Stimulated activated CD4-positive, alpha-beta T cell treated with anti-CD3 and anti-CD28 coated beads, Interleukin-15, amount 100 ng/mL, for 24 hours (primary cell): ENCODE measurements around the gene OR6B1.

Experiments used
- DNase-seq: peaks from one replicate; pipeline ENCODE4 v3.0.0-alpha.2; 2020

OR6B1 gene

GRCh38 chr7:144000020-144000419, at the start of gene OR6B1:
OR6B1 (plus strand) TSS chr7:144000320; CDS start chr7:144003997, 3,677 bp downstream.
- DNase-seq, result no peak

DNA sequence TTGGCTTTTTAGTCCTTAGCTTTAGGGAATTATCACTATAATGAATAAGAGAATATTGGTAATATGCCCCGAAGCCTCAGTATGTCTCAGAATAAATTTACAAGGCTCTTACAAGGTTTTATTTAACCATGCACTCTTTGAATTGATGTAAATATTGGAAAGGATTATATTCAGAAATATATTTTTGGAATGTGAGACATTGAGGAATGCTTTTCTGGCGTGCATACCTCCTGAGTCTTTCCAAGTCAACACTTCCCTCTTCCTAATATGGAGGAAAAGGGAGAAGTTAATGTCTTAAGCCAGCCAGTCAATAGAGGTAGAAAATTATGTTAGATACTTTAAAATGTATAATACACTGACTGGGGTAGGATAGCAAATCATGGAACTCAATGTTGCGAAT, 46.7 kb upstream of the OR6B1 start:
- DNase-seq, result no peak

- DNase-seq, result no peak
Observed at GRCh38 chr7:143954135-143954534, 46.0 kb upstream of the OR6B1 start.

GRCh38 chr7:143954544-143954943, 45.6 kb upstream of the OR6B1 start, which contains the start of gene OR2F1:
OR2F1 (plus strand) TSS chr7:143954844; CDS start chr7:143959971, 5,127 bp downstream.
- DNase-seq, result no peak

DNA sequence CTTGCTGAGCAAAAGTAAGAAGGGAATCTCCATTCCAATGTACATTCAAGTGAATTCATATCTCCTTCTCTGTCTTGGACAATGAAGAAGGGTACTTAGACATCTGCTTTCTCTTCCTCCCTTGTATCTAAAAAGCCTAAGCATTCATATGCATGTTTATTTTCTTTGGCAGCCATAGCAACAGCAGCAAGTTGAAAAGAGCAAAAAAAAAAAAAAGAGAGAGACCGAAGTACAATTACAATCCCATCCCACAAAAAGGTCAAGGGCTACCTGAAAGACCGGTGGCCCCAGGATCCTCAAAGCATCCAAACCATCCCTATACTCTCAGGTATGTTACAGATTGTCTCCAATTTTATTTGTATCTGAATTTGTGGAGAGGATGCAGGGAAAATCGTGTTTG, 41.3 kb upstream of the OR6B1 start:
- DNase-seq, result no peak

GRCh38 chr7:143960813-143961610, 39.1 kb upstream of the OR6B1 start:
- no peak for DNase-seq

DNA sequence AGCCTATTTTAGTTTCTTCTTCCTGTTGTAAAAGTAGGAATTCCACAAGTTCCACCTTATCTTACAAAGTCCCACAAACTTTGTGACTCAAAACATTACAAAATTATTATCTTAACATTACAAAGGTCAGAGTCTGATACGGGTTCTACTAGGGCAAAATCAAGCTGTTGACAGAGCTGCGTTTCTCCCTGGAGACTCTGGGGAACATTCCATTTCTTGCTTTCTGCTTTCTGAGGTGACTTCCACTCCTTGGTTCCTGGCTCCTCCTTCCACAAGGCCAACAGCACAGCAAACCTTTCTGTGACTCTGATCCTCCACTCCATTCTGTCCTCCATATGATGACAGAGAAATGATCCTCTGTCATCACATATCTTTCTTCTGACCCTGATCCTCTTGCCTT, 34.8 kb upstream of the OR6B1 start:
- no peak for DNase-seq

DNA sequence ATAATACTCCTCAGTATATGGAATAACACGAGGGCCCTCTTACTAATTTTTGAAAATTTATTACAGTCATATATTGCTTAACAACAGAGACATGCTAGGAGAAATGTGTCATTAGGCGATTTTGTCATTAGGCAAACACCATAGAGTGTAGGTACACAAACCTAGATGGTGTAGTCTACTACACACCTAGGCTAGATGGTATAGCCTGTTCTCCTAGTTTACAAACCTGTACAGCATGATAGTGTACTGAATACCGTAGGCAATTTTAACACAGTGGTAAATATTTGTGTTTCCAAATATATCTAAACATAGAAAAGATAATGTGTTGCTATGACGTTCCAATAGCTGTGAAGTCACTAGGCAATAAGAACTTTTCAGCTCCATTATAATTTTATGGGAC, 32.7 kb upstream of the OR6B1 start:
- DNase-seq, result no peak

- DNase-seq, result no peak
Observed at GRCh38 chr7:143973870-143974416, 26.2 kb upstream of the OR6B1 start.

DNA sequence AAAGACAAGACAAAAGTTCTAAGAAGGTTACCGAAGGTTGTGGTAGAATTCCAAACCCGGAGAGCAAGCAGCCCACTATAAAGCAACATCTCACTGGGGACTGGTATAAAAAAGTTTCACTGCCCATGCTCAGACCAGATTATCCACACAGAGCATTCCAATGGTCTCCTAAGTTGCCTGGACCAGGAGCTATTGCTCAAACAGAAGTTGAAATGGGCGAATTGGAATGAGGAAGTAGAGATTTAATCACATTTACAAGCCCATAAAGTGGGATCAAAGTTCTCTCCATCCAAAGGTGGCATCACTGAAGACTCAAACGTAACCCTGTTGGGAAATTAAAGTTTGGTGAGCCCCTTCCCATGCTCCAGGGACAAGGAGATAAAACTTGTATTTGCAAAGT, 25.7 kb upstream of the OR6B1 start:
- no peak for DNase-seq

DNA sequence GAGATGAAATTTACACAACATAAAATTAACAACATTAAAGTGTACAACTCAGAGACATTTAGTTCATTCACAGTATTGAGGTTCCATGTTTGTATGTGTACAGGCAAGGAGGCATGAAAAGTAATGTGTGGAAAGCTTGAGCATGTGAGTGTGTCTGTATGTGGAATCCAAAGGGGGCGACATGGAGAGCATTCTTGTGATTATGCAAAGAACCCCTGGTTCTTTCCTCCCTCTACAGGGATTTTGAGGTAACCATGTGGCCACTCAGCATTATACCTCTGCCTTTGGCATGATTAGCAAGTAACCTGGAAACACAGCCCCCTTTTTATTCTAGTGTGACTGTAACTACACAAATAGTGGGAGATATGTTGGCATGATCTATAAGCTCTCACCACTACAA, 24.5 kb upstream of the OR6B1 start:
- DNase-seq, result no peak

DNA sequence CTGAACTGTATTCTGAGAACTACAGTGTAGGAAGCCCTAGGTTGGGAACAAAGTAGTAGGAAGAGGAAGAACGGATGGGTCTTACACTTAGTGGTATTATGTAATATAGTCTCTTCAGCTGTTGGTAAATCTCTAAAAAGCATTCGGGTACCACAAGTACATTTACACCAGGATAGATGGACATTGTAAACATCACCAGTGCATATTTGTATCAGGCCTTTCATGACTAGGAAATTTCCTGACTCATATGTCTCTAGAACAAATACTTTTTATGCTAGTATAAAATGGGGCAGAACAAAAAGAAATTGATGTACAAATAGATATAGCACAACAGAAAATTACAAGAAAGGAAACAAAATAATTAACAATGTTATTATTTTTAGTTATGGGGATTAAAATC, 21.5 kb upstream of the OR6B1 start:
- DNase-seq, result no peak

GRCh38 chr7:143979359-143979758, 20.8 kb upstream of the OR6B1 start:
- no peak for DNase-seq

GRCh38 chr7:143979998-143980397, 20.1 kb upstream of the OR6B1 start:
- no peak for DNase-seq

DNA sequence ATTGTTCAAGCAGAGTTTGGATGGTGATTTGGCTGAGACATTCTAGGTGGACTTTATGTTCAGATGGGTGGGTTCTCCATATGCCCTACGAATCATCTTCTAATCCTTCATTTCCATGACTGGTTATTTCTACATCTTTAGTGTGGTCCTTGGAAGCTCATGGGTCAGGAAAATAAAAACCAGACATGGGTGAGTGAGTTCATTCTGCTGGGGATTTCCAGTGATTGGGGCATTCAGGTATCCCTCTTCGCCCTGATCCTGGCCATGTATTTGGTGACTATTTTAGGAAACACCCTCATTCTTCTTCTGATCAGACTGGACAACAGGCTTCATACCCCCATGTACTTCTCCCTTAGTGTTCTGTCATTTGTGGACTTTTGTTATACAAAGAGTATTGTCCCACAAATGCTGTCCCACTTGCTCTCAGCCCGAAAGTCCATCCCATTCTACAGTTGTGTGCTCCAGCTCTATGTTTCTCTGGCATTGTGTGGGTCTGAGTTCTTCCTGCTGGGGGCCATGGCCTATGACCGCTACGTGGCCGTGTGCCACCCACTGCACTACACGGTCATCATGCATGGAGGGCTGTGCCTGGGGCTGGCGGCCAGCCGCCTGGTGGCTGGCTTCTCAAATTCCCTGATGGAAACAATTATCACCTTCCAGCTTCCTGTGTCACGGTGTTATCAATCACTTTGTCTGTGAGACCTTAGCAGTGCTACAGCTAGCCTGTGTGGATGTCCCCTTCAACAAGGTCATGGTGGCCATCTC, 19.2 kb upstream of the OR6B1 start:
- DNase-seq, result no peak

DNA sequence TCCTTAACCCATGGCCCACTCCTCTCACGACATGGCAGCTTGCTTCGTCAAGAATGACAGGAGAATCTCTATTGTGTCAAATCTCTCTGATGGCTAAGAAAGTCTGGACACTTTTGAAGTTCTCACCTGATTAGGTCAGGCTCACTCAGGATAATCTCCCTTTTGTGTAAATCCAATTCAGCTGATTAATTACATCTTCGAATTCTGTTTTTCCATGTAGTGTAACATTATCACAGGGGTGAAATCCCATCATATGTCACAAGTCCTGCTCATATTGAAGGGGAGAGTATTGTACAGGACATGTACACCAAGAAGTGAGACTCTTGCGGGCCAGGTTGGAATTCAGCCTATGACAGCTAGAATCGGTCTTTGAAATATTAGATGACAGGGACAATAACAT, 16.2 kb upstream of the OR6B1 start:
- no peak for DNase-seq

DNA sequence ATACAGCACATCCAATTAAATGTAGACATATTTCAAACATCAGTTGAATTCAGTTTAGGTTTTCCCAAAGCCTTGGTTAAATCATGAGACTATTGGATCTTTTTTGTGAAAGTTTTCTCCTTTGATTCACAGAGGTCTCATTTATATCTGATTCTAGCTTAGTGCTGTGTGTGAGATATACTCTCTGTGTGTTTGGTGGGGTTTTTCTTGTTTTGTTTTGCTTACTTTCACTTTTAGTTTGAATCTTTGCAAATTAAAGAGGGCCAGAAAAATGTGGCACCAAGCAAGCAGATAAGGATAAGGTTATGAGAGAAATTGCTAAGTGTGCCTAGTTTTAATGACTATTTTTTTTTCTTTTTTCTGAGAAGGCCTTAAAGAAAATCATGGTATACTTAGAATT, 12.6 kb upstream of the OR6B1 start:
- DNase-seq, result no peak

DNA sequence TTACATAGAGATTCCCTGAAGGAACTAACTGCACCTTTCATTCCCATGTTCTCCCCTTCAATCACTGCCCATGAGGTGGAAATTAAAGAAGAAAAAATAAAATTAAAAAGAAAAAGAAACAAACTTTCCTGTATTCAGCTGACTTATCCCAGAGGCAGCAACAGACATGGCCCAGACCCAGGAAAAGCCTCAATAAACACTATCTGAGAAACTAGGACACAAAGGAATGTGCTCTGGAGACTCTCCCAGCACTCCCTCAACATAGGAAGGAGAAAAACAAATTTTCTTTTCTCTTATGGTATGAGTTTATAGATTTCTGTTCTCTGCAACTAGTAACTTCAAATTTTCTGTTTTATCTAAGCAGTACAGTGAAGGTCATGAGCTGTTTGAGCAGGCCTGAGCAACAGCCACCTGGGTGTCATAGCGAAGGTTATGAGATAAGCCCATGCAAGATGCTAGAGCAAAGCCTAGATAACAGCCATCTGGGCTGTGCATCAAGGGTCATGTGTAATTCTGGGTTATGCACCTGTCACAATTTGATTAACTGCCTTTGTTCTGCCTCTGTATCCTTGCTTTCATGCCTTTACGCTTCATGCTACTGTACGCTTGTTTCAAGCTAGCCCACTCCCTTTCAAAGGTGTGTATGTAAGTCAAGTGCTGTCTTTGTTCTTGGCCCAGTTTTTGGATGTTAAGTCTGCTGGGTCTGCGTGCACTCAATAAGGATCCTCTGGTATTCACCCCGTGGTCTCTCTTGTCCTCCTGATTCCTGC, 11.0 kb upstream of the OR6B1 start:
- no peak for DNase-seq

DNA sequence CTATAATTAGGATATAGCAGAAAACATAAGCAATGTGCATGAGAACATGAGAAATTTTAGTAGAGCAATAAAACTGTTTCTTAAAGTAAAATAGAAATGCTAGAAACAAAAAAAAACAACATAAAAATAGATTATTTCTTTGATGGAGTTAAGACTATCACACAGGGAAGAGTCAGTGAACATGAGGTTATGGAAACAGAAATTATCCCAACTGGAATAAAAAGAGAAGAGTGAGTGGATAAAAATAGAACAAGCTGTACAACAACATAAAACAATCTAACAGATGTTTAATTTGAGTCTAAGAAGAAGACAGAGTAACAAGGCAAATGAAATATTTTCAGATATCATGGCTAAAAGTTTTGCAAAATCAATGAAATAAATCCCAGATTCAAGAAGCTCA, 7.5 kb upstream of the OR6B1 start:
- DNase-seq, result no peak

- DNase-seq, result no peak
Observed at GRCh38 chr7:143993924-143994323, 6.2 kb upstream of the OR6B1 start.

- DNase-seq, result no peak
Observed at GRCh38 chr7:144001543-144001942, 1.4 kb downstream of the OR6B1 start.

GRCh38 chr7:144004703-144005102, 4.6 kb downstream of the OR6B1 start:
- DNase-seq, result no peak

GRCh38 chr7:144006029-144006691, 6.0 kb downstream of the OR6B1 start:
- no peak for DNase-seq
